DMS153 (cell line): ENCODE measurements around the gene AIFM2.
"Not testable (repeated sequence)": the region's sequence is repeated elsewhere in the genome, so short reads cannot be mapped to it uniquely, and the experiment has no call there.

Experiments
- DNase-seq: peaks from one replicate; lab custom pipeline; 2025; lab: John Stamatoyannopoulos, UW

The AIFM2 gene

DNA sequence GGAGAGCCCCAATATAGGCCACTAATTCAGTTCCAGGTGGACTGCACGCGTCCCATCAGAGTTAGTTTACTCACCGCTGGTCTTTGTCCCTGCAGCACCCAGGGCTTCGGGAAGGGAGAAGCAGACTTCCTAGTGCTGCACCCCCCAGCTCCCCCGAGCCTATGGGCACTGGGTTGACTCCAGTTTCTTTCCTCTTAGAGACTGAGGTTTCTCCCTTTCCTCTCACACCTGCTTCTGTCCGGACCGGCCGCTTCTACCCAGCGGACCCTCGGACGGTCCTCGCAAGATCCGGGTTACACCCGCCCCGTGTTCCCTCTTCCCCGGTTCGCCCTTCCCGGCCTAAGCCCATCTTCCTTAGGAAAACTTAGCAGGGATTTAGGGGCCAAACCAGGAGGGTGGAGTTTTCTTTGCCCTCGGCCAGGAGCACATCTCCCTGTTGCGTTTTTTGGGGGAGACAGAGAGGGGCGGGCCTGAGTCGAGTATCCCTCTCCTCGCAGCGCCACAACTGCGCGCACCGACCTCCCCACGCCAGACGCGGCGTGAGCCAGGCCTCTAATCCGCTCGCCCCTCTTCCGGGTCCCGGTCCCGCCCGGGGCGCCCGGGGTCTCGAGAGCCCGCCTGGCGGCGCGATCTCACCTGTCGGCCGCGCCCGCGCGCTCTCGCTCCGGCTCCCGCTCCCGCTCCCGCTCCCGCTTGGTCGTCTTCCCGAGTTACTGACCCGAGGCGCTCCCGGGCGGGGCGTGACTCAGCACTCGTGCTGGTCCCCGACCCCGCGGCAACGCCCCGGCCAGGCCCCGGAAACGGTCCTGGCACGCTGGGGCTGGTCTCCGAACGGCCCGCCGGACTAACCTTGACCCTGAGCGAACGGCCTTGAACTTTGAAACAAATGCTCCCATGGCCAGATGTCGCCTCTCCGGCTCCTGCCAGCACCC is at the start of gene AIFM2:
Gene AIFM2, minus strand, starts transcription at position 728 of the 932 bp plus-strand sequence. CDS start 8,741 bp downstream, outside the sequence.
- DNase-seq = no peak

DNA sequence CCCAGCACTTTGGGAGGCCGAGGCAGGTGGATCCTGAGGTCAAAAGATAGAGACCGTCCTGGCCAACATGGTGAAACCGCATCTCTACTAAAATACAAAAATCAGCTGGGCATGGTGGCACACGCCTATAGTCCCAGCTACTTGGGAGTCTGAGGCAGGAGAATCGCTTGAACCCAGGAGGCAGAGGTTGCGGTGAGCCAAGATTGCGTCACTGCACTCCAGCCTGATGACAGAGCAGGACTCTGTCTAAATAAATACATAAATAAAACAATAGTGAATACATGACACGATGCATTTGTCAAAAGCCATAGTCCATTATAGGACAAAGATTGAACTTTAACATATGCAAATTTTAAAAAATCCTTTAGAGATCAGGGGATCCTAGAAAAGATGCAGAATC is 46.6 kb upstream of the AIFM2 start:
- DNase-seq = not testable (repeated sequence)

DNA sequence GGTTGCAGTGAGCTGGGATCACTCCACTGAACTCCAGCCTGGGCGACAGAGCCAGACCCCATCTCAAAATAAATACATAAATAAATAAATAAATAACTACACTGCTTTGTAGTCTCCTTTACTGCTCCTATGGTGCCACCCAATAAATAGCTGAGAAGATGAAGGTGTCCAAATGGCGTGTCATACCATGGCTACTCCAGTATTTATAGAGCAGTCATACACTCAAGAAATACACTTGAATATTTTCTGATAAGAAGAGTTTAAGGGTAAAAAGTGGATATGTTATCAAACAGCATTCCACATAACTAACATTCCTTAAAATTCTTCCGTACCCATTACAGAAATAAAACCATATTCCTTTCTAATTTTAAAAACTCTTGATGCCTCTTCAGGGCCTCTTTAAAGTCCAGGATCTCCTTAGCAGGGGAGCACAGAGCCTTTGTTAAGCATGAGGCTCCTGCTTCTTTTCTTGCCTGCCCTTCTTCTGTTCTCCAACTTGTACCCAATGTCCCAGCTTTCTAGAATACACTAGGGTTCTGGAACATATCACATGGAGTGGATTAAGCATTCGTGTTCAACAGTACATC is 45.6 kb upstream of the AIFM2 start:
- DNase-seq = no peak

DNA sequence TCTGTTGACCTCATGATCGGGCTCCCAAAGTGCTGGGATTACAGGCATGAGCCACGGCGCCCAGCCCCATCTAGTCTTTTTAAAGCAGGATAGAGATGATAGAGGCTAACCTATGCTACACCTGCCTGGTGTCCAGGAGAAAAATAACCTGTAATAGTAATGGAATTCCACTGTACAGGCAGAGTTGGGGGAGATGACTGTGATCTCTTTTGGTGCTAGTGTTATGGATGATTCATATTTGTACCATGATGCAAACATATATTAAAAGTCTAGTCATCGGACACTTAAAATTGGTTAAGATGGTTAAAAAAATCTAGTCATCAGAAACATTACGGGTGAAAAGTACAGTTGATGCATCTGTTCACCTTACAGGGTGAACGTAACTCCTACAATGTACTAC is 43.8 kb upstream of the AIFM2 start:
- no peak for DNase-seq

DNA sequence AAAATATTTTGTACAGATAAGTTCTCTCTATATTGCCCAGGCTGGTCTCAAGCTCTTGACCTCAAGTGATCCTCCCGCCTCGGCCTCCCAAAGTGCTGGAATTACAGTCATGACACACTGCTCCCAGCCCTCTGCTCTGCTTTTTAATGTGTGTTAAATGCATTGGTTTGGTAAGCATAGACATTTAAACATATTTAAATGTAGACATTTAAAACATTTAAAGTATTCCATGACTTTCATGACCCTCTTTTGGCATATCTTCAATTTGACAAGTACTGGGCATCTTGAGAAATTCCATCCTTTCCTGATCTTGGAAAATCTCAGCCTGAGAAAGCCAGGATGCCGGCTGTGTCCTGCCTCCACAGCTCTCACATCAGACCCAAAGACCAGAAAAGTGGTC is 42.9 kb upstream of the AIFM2 start:
- DNase-seq = no peak

DNA sequence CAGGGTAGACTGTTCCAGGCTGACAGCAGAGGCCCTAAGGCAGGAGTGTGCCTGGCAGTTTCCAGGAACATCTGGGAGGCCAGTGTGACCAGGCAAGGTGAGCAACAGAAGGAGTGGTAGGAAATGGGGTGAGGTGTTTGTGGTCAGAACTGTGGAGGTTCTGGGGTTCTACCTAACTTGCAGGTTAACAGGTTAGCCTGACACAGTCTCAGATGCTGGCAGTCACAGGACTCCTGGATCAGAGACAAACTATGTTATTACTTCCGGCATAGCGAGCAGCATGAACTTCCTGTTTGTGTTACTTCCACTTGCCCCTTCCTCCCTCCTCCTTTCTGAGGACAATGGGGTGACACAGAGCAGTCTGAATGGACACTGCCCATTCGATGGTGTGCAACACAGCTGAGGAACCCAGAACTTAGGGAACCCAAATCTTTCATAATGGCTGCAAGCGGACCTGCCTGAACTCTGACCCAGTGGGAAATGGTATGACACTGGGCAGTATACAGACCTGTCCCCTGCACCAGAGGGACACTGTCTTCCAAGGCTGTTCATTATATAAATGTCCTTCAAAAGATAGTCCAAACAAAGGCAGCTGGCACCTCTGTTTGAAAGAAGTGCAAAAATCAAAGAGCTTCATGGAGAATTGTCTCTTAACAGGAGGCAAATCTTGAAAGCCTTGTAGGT is 41.6 kb upstream of the AIFM2 start:
- no peak for DNase-seq

DNA sequence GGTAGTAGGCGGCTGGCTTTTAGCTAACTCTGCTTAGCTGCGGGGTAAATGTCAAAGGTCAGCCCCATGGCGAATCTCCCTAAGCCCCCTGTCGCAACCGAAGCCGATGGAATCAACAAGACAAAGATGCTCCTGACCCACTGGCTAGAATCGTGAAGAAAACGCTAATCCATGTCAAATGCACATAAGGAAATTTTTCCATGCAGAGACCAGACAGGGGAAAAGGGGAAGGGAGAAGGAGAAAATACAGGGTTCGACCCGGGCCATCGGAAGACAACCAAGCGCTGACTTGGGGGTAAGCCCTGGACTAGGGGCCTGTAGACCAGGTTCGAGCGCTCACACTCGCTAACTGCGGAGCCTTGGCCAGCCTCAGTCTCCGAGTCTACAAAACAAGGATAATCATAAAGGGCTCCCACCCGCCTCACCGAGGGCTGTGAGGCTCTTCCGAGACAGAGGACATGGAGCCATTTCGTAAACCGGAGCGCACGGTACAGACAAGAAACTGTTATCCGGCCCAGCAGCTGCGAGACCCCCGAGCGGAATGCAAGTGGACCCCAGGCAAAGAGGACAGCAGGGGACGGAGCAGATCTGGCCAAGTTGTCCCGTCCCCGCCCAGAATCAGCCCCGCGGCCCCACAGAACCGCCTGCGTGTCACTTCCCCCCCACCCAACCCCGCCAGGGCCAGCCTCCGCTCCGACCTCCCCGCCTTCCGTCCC is 37.2 kb upstream of the AIFM2 start:
- no peak for DNase-seq

DNA sequence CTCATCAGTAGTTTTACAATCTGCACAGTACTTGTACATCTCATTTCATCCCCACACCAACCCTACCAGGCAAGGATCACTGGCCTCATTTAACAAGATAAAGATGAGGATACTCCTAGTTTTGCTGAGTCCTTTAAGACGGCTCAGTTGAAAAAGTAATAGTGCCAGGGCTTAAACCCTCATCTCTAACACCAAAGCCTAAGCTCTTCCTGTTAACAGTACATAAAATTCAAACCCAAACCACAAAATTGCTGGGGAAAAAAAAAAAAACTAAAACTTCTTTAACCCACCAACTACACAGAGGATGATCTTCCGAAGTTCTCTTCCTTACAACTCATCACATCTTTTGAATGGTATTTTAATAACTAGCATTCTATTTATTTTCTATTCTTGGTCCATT is 36.4 kb upstream of the AIFM2 start:
- no peak for DNase-seq

DNA sequence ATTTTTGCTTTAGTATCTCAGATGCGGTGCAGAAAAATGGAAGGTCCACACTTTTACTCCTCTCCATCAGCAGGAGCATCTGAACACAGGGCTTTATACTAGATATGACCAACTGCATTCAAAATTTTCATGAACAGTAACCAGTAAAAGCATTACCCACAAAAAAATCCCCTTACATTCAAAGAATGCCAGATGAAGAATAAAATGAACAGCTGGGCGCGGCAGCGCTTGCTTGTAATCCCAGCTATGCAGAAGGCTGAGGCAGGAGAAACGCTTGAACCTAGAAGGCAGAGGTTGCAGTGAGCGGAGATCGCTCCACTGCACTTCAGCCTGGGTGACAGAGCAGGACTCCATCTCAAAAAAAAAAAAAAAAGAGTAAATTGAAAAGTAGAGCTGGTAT is 34.6 kb upstream of the AIFM2 start:
- no peak for DNase-seq

DNA sequence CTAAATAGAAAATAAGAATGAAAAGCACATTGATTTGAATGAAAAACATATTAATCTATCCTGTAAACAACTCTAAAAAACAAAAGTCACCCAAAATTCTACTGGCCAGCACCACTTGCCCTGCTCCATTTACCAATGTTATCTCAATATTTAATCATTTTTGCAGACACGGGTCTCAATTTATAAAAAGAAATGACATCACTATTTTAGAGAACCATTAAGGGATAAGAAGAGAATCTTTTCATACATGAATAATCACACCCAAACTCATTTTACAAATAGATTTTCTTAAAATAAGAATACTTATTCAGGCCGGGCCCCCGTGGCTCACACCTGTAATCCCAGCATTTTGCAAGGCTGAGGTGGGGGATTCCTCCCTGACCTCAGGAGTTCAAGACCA is 33.8 kb upstream of the AIFM2 start:
- DNase-seq = no peak

DNA sequence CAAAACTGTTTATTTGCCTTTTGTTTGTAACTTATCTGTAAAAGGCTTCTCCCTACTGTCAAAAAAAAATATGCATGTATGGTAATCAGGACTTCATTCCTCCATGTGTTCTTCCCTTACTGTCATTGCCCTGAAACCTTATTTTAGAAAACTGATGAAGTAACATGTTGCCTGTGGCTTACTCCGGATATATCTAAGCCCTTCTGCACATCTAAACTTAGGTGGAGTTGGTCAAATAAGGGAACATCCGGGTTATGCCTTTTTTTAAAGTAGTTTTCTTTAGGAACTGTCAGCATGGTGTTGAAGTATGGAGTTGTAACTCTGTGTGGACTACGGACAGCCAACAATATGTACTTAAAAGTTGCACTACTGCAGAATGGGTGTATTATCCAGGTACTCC is 31.5 kb upstream of the AIFM2 start:
- DNase-seq = no peak

DNA sequence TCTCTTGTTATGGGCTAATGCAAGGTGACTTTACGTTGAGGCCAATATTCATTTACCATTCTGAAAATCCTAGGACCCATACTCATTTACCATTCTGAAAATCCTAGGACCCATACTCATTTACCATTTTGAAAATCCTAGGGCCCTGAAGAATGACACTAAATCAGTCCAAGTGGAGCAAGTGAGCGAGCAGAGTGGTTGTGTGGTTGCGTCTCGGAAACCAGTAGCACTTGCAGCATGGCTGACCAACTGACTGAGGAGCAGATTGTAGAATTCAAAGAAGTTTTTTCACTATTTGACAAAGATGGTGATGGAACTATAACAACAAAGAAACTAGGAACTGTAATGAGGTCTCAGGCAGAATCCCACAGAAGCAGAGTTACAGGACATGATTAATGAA is 30.8 kb upstream of the AIFM2 start:
- no peak for DNase-seq

DNA sequence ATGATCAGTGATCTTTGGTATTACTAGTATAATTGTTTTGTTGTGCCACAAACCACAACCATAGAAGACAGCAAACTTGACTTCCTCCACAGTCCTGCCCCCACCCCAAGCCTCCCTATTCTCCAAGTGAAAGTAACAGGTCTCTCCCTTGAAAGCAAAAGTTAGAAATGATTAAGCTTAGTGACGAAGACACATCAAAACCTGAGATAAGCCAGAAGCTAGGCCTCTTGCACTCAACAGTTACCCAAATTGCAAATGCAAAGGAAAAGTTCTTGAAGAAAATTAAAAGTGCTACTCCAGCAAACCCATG is 30.2 kb upstream of the AIFM2 start:
- no peak for DNase-seq

DNA sequence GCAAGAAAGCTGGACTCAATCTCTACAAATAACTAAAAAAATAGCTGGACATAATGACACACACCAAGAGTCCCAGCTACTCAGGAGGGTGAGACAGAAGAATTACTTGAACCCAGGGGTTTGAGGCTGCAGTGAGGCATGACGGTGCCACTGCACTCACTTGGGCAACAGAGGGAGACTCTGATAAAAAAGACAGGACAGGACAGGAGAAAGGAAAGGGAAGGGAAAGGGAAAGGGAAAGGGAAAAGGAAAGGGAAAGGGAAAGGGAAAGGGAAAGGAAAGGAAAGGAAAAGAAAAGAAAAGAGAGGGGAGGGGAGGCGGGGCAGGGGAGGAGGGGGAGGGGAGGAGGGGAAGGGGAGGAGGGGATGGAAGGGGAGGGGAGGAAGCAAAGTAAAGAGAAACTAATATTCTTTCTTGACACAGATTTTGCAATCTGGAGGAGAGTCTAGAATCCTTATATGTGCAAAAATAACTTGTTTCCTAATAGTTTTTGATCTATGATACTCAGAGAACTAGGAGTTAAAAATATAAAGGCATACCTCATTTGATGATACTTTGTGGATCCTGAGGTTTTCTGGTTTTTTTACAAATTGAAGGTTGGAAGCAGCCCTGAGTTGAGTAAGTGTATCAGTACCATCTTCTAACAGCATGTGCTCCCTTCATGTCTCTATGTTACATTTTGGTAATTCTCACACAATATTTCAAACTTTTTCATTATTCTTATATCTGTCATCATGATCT is 29.7 kb upstream of the AIFM2 start:
- no peak for DNase-seq

DNA sequence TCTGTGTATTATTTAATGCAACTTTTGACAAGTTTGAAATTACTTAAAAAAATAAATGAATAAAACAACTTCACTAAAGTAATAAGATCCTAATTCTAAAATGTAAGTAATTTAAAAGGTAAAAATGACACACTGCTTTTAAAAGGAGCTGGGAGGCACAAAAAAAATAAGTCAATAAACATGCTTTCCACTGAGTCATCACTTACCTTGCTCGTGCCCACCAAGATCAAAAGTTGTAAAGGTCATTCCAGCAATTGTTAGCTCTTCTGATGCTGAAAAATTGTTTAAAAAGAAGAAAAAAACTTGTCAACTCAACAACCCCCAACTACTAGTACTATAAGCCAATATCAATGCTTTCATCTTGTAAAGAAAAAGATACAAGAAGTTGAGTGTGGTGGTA is 28.2 kb upstream of the AIFM2 start:
- no peak for DNase-seq

DNA sequence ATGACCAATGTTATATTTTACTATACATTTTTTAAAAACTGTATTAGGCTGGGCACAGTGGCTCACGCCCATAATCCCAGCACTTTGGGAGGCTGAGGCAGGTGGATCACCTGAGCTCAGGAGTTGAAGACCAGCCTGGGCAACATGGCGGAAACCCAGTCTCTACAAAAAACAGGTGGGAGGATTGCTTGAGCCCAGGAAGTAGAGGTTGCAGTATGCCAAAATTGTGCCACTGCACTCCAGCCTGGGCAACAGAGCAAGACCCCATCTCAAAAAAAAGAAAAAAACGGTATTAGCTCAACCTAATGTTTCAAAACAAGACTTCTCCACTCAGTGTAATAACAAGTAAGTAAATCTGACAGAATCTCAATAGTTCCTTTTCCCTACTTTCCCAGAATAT is 26.7 kb upstream of the AIFM2 start:
- DNase-seq = not testable (repeated sequence)

DNA sequence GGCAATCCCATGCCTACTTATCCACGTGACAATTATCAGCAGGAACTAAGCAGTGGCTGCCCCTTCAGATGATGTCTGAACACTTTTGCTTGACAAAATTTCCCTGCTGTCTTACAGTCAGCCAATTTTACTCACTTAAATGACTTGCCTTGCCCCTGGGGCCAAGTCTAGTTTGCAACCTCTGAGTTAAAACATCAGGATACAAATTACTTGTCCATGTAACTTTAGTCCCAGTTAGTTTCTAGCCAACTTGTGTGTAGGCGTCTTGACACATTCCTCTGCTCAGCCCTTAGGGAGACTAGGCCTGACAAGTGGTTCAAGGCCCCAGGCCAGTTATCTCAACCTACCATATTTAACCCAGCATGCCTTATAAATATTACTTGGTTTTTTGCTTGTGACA is 25.5 kb upstream of the AIFM2 start:
- DNase-seq = no peak

DNA sequence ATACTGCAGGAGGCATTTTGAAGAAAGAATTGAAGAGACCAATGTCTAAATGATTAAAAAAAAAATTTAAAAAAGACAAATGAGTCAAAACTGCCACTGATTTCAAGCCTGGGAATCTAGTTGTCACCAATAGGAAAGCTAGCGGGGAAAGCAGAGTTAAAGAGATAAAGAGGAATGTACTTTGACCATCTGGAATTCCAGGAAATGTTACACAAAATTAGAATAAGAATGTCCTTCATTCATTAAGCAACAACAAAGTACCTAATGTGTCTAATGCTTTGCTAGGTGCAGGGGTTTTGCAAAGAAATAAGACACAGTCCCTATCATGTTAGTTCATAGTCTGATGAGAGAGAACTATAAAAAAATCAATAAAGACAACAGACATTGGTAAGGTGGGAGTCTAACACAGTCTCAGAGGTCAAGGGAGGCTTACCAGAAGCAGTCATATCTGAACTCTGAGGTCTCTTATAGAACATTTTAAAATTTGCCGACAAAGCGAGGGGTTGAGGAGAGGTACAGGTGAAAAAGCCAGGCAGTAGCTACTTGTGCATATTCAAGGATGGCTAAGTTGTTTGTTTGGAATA is 22.7 kb upstream of the AIFM2 start:
- DNase-seq = no peak

DNA sequence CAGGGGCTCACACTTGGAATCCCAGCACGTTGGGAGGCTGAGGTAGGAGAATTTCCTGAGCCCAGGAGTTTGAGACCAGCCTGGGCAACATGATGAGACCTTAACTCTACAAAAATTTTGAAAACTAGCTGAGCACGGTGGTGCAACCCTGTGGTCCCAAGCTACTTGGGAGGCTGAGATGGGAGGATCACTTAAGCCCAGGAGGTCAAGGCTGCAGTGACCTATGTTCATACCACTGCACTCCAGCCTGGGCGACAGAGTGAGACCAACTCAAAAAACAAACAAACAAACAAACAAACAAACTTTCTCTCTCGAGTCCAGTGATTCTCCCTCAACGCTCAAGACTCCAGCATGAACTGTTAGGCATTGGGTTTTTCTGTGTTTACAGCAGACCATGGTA is 15.9 kb upstream of the AIFM2 start:
- DNase-seq = no peak

DNA sequence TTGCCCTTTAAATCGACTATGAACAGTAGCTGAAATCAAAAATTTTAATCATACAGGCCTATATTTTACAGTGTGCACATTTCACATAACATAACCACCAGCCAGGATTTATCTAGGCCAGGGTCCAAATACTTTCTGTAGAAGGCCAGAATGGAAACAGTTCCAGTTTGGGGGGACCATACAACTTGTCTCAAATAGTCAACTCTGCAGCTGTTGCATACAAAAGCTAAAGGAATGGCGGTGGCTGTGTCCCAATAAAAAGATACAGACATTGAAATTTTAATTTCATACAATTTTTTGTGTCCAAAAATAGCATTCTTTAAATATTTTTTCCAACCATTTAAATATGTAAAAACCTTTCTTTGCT is 14.6 kb upstream of the AIFM2 start:
- no peak for DNase-seq

DNA sequence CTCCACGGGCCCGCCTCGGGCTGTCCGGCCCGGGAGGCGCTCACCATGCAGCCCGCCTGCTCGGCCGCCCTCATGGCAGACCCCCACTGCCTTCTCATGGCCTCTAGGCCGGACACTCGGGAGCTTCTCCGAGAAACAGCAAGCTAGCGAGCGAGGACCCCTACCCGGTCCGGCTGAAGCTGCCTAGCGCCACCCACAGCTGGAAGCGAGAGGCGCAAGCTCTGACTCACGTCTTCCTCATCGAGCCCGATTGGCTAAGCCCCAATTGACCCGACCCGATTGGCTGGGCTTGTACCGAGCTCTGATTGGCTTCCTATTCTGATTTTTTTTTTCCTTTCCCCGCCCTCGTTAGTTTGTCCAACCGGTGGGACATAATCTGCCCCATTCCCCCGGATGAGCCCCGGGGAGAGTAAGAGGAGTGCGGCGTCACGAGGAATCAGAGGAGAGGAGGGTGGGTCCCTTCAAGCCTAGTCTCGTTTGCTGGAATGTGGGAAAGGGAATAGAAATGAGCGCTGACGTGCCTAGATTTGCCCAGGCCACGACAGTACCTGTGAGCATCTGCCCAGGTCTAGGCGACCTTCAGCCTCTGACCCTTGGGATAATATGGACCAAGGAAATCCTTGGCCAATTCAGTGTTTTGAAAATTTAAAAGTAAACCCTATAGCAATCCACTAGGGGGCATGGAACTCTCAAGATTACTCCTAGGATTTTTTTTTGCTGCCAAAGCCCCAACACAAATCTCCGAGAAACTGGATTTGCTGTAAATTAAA is 14.0 kb upstream of the AIFM2 start, which contains the start of gene TYSND1:
Gene TYSND1, minus strand, starts transcription at position 212 of the 770 bp plus-strand sequence. Its CDS starts 114 bp downstream, at position 98.
- DNase-seq = peak; percentile 98
